Uterus (tissue), 4 donors: Measurements from ENCODE around the gene C1orf210. TPM values are rescaled to one million over a fixed set of nuclear protein-coding genes. Genes with fewer than 3 reads are reported as not detected.

Source experiments
- DNase-seq, 2 donors: peaks; one replicate each; pipeline ENCODE4 v3.0.0-alpha.2; 2019 to 2020
- H3K27ac ChIP-seq, 2 donors: fragments of 200-600 bp; sonication (generic); 1 replicate in 1 of 2; 2 replicates in 1 of 2; pipeline ENCODE4 v1.5.1; 2016 to 2018
- H3K27me3 ChIP-seq, 2 donors: fragments of 200-600 bp; sonication (generic); one replicate each; pipeline ENCODE4 v1.5.1; 2018 to 2019; ENCODE audit warnings: control low read depth in 1 of 2
- H3K36me3 ChIP-seq, 2 donors: fragments of 200-600 bp; sonication (generic); one replicate each; pipeline ENCODE4 v1.5.1; 2019; ENCODE audit warnings: control low read depth in 1 of 2
- H3K4me1 ChIP-seq, 2 donors: fragments of 200-600 bp; sonication (generic); one replicate each; pipeline ENCODE4 v1.5.1; 2018 to 2019; ENCODE audit warnings: control low read depth in 1 of 2
- H3K4me3 ChIP-seq, 2 donors: fragments of 200-600 bp; sonication (generic); 1 replicate in 1 of 2; 2 replicates in 1 of 2; pipeline ENCODE4 v1.5.1; 2018 to 2019; ENCODE audit warnings: mild to moderate bottlenecking in 1 of 2
- H3K9me3 ChIP-seq, 2 donors: fragments of 200-600 bp; sonication (generic); one replicate each; pipeline ENCODE4 v1.5.1; 2019; ENCODE audit warnings: control low read depth in 1 of 2
- CTCF ChIP-seq, 4 experiments: fragments of 200-600 bp in 2 of 4; fragments of 450-650 bp in 2 of 4; sonication (generic) in 2 of 4; IDR thresholded peaks; one replicate each; pipeline ENCODE4 v1.5.1; 2016 to 2019; ENCODE audit warnings: antibody characterized with exemption in 4 of 4, mild to moderate bottlenecking in 2 of 4, moderate library complexity in 1 of 4
- POLR2A ChIP-seq, 2 donors: fragments of 450-650 bp; IDR thresholded peaks; one replicate each; pipeline ENCODE4 v1.6.1; 2016; ENCODE audit warnings: antibody characterized with exemption in 2 of 2, mild to moderate bottlenecking in 1 of 2, moderate library complexity in 1 of 2
- intact Hi-C: fragments of 100-400 bp; cut with DNase I; formaldehyde crosslinking; loops from one replicate; pipeline ENCODE4 v1.15.1; 2023; ENCODE audit warnings: low total_unique reads
- total RNA-seq, 4 donors: library from RNA; depleted of rRNA in 3 of 4; stranded (reverse); fragments of >200 nt in 3 of 4; gene quantifications; one replicate each; pipeline versions ENCODE4 v1.1.0 to v1.2.4, GENCODE V29; 2014 to 2023
- donor health status: DM: yes; HTN: yes; CAD: no.

Gene C1orf210
- total RNA-seq, 4 donors from 2014 or later: 0.62 TPM; not detected in 3

DNA sequence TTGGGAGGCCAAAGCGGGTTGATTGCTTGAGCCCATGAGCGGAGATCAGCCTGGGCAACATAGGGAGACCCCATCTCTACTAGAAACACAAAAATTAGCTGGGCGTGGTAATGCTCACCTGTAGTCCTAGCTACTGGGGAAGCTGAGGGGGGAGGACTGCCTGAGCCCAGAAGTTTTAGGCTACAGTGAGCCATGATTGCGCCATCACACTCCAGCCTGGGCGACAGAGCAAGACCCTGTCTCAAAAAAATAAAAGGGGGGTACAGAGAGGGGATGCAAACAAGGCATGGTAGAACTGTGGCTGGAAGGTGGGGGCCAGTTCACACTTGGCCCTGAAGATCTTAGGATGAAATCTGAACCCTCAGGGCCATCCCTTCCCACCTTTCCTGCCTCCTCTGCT lies 1.2 kb upstream of the C1orf210 start:
- TF ChIP-seq POLR2A (IDR thresholded peaks at IDR 0.05) (no peak), CTCF (IDR thresholded peaks at IDR 0.05) (no peak)
- Histone ChIP-seq H3K9me3 (no peaks in the 10 kb centered on the region), H3K27ac (no peak overlapping the region), H3K36me3 (no peaks in the 10 kb centered on the region), H3K27me3 (no peaks in the 10 kb centered on the region), H3K4me3 (no peak overlapping the region), H3K4me1 (no peaks in the 10 kb centered on the region)
- intact Hi-C loops: no loop called here
- no peak for DNase-seq

- no peak overlapping the region for H3K27ac ChIP-seq
- no peaks in the 10 kb centered on the region for H3K36me3 ChIP-seq
- DNase-seq: no peak
- H3K27me3 ChIP-seq: no peaks in the 10 kb centered on the region
- H3K9me3 ChIP-seq: no peaks in the 10 kb centered on the region
- no peaks in the 10 kb centered on the region for H3K4me1 ChIP-seq
- intact Hi-C loops: no loop called here
- H3K4me3 ChIP-seq: no peak overlapping the region
- no peak for TF ChIP-seq POLR2A (IDR thresholded peaks at IDR 0.05)
- TF ChIP-seq CTCF (IDR thresholded peaks at IDR 0.05): no peak
Measured at GRCh38 chr1:43286115-43286514, 734 bp upstream of the C1orf210 start.

DNA sequence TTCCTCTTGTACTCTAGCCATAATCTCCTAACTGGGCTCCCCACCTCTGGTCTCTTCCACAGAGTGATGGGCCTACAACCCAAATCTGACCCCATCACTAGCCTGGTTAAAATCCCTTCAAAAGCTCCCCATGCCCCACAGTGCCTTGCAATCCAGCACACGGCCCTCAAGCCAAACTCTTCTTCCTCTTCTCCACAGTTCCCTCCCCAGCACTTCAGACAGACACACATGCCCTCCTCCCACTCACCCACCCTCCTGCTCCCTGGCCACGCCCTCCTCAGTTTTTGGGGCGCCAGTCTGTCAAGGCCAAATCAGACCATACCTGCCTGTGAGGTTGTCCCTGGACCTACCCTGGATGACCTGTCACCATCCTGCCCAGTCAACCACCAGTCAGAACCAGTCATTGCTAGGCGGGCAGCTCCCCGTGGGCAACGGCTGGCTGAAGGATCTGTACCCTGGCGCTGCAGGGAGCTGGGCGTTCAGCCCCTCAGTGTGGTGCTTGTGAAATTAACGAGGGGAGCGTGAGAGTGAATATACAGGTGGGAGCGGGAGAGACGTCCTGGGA lies 753 bp downstream of the C1orf210 start:
- H3K36me3 ChIP-seq: no peaks in the 10 kb centered on the region
- H3K4me3 ChIP-seq: no peak overlapping the region
- no peak overlapping the region for H3K27ac ChIP-seq
- no peak for DNase-seq
- no peaks in the 10 kb centered on the region for H3K27me3 ChIP-seq
- no peaks in the 10 kb centered on the region for H3K4me1 ChIP-seq
- H3K9me3 ChIP-seq: no peaks in the 10 kb centered on the region
- intact Hi-C loops: no loop called here
- no peak for TF ChIP-seq POLR2A (IDR thresholded peaks at IDR 0.05)
- TF ChIP-seq CTCF (IDR thresholded peaks at IDR 0.05): no peak

- Histone ChIP-seq H3K4me1 (no peaks in the 10 kb centered on the region), H3K27ac (no peak overlapping the region), H3K36me3 (no peaks in the 10 kb centered on the region), H3K27me3 (no peaks in the 10 kb centered on the region), H3K4me3 (no peak overlapping the region), H3K9me3 (no peaks in the 10 kb centered on the region)
- no peak for TF ChIP-seq POLR2A (IDR thresholded peaks at IDR 0.05)
- DNase-seq: no peak
- intact Hi-C loops: no loop called here
Measured at GRCh38 chr1:43284065-43284464, 1.3 kb downstream of the C1orf210 start.

GRCh38 chr1:43282220-43283195 lies 2.9 kb downstream of the C1orf210 start:
- DNase-seq: no peak
- no peaks in the 10 kb centered on the region for H3K4me1 ChIP-seq
- intact Hi-C loops: no loop called here
- H3K27ac ChIP-seq: no peak overlapping the region
- no peaks in the 10 kb centered on the region for H3K27me3 ChIP-seq
- no peaks in the 10 kb centered on the region for H3K36me3 ChIP-seq
- no peak overlapping the region for H3K4me3 ChIP-seq
- TF ChIP-seq CTCF (IDR thresholded peaks at IDR 0.05): no peak
- no peak for TF ChIP-seq POLR2A (IDR thresholded peaks at IDR 0.05)
- no peaks in the 10 kb centered on the region for H3K9me3 ChIP-seq
